Breast epithelium (tissue), 4 donors: ENCODE results near the gene GAREM2. TPM values are rescaled to one million over a fixed set of nuclear protein-coding genes. Genes with fewer than 3 reads are reported as not detected.
A peak's percentile ranks its signal among the peaks of the same experiment; 100 is the strongest.
"Not testable (repeated sequence)": the region's sequence is repeated elsewhere in the genome, so short reads cannot be mapped to it uniquely, and the experiment has no call there.

Source experiments
- DNase-seq, 2 donors: peaks; one replicate each; pipeline ENCODE4 v3.0.0-alpha.2; 2019; ENCODE audit warnings: low spot score in 2 of 2
- H3K27ac ChIP-seq, 2 donors: fragments of 200-600 bp; sonication (generic) in 1 of 2; one replicate each; pipeline ENCODE4 v1.5.1; 2016 to 2019; ENCODE audit warnings: mild to moderate bottlenecking in 1 of 2
- H3K27me3 ChIP-seq, 2 donors: fragments of 200-600 bp; sonication (generic) in 1 of 2; one replicate each; pipeline versions ENCODE4 v1.5.1 to v1.6.0; 2017 to 2019; ENCODE audit warnings: control low read depth in 1 of 2, mild to moderate bottlenecking in 1 of 2
- H3K36me3 ChIP-seq: fragments of 200-600 bp; one replicate; pipeline ENCODE4 v1.5.1; 2019
- H3K4me1 ChIP-seq, 2 donors: fragments of 200-600 bp; sonication (generic); one replicate each; pipeline ENCODE4 v1.5.1; 2016 to 2019; ENCODE audit warnings: control low read depth in 1 of 2
- H3K4me3 ChIP-seq, 3 donors: fragments of 200-600 bp; sonication (generic); 1 replicate in 2 of 3; 2 replicates in 1 of 3; pipeline ENCODE4 v1.5.1; 2016 to 2019; ENCODE audit warnings: mild to moderate bottlenecking in 3 of 3, moderate library complexity in 2 of 3
- H3K9me3 ChIP-seq, 2 donors: fragments of 200-600 bp; sonication (generic) in 1 of 2; one replicate each; pipeline ENCODE4 v1.5.1; 2016 to 2019; ENCODE audit warnings: control low read depth in 1 of 2
- POLR2A ChIP-seq: fragments of 450-650 bp; IDR thresholded peaks from one replicate; pipeline ENCODE4 v1.6.1; 2016; ENCODE audit warnings: antibody characterized with exemption, mild to moderate bottlenecking, moderate library complexity
- POLR2AphosphoS5 ChIP-seq, 3 donors: sonication (generic); formaldehyde crosslinking; IDR thresholded peaks; one replicate each; pipeline ENCODE4 v1.6.1; 2017; ENCODE audit warnings: antibody characterized with exemption in 3 of 3
- intact Hi-C: fragments of 100-400 bp; cut with DNase I; formaldehyde crosslinking; loops from one replicate; pipeline ENCODE4 v1.15.1; 2023; ENCODE audit warnings: low total_unique reads
- total RNA-seq, 3 donors: library from RNA; depleted of rRNA; stranded (reverse); fragments of >200 nt; gene quantifications; one replicate each; pipeline ENCODE4 v1.1.0, GENCODE V29; 2016
- TF ChIP-seq, protein P1 (sequence below), 3 donors: fragments of 450-650 bp; IDR thresholded peaks; one replicate each; pipeline ENCODE4 v1.5.1; 2016 to 2017; ENCODE audit warnings: antibody characterized with exemption in 3 of 3, mild to moderate bottlenecking in 3 of 3, moderate library complexity in 3 of 3

Gene GAREM2
- total RNA-seq, 3 donors from 2014 or later, result 1.2 to 2.0 (median 1.4) TPM

- Histone ChIP-seq H3K4me3 (no peak overlapping the region), H3K4me1 (no peaks in the 10 kb centered on the region), H3K27me3 (no peaks in the 10 kb centered on the region), H3K36me3 (no peaks in the 10 kb centered on the region), H3K9me3 (no peaks in the 10 kb centered on the region), H3K27ac (no peak overlapping the region)
- TF ChIP-seq, protein P1, sequence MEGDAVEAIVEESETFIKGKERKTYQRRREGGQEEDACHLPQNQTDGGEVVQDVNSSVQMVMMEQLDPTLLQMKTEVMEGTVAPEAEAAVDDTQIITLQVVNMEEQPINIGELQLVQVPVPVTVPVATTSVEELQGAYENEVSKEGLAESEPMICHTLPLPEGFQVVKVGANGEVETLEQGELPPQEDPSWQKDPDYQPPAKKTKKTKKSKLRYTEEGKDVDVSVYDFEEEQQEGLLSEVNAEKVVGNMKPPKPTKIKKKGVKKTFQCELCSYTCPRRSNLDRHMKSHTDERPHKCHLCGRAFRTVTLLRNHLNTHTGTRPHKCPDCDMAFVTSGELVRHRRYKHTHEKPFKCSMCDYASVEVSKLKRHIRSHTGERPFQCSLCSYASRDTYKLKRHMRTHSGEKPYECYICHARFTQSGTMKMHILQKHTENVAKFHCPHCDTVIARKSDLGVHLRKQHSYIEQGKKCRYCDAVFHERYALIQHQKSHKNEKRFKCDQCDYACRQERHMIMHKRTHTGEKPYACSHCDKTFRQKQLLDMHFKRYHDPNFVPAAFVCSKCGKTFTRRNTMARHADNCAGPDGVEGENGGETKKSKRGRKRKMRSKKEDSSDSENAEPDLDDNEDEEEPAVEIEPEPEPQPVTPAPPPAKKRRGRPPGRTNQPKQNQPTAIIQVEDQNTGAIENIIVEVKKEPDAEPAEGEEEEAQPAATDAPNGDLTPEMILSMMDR (IDR thresholded peaks at IDR 0.05), result no peak
- TF ChIP-seq POLR2A (no peak), POLR2AphosphoS5 (IDR thresholded peaks at IDR 0.05) (no peak)
- intact Hi-C loops, result no loop called here
- no peak for DNase-seq
Observed at GRCh38 chr2:26162963-26163362, 9.9 kb upstream of the GAREM2 start.

DNA sequence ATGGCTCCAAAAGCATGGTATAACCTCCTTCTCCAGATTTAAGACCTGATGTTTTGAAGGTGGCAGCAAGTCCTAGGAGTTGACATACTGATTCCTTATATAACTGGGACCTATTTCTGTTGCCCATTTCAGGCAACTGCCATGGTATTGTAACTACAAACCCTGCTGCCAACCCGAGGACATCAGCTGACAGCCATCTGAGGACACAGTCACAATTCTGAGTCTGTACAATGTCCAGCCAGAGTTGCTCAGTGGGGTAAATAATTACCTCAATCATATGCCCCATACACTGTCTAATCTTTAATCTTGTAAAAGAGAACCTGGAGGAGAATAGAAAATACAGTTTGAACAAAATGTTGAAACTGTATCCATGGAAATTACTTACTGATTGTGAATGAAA is 8.7 kb upstream of the GAREM2 start:
- Histone ChIP-seq H3K4me3 (no peak overlapping the region), H3K27me3 (no peaks in the 10 kb centered on the region), H3K9me3 (no peaks in the 10 kb centered on the region), H3K36me3 (no peaks in the 10 kb centered on the region), H3K4me1 (no peaks in the 10 kb centered on the region), H3K27ac (no peak overlapping the region)
- no peak for DNase-seq
- no peak for TF ChIP-seq POLR2AphosphoS5 (IDR thresholded peaks at IDR 0.05)
- no peak for TF ChIP-seq POLR2A
- TF ChIP-seq, protein P1 (IDR thresholded peaks at IDR 0.05), result no peak
- intact Hi-C loops, result no loop called here

GRCh38 chr2:26164641-26165211 is 8.2 kb upstream of the GAREM2 start:
- peak in 1 of 2 donors; percentile 7 for DNase-seq
- TF ChIP-seq POLR2AphosphoS5 (IDR thresholded peaks at IDR 0.05) (no peak), POLR2A (no peak)
- TF ChIP-seq, protein P1 (IDR thresholded peaks at IDR 0.05), result no peak
- intact Hi-C loops, result no loop called here

GRCh38 chr2:26165403-26165802 is 7.5 kb upstream of the GAREM2 start:
- Histone ChIP-seq H3K27me3 (no peaks in the 10 kb centered on the region), H3K4me3 (no peak overlapping the region), H3K9me3 (no peaks in the 10 kb centered on the region), H3K4me1 (no peaks in the 10 kb centered on the region), H3K27ac (no peak overlapping the region), H3K36me3 (no peaks in the 10 kb centered on the region)
- no peak for DNase-seq
- no peak for TF ChIP-seq POLR2AphosphoS5 (IDR thresholded peaks at IDR 0.05)
- TF ChIP-seq, protein P1 (IDR thresholded peaks at IDR 0.05), result no peak
- TF ChIP-seq POLR2A, result no peak
- intact Hi-C loops, result no loop called here

More at GRCh38 chr2:26164641-26165211, 8.2 kb upstream of the GAREM2 start:
- no peak overlapping the region for H3K27ac ChIP-seq
- no peaks in the 10 kb centered on the region for H3K27me3 ChIP-seq
- no peaks in the 10 kb centered on the region for H3K4me1 ChIP-seq
- no peaks in the 10 kb centered on the region for H3K9me3 ChIP-seq
- H3K36me3 ChIP-seq, result no peaks in the 10 kb centered on the region
- no peak overlapping the region for H3K4me3 ChIP-seq

DNA sequence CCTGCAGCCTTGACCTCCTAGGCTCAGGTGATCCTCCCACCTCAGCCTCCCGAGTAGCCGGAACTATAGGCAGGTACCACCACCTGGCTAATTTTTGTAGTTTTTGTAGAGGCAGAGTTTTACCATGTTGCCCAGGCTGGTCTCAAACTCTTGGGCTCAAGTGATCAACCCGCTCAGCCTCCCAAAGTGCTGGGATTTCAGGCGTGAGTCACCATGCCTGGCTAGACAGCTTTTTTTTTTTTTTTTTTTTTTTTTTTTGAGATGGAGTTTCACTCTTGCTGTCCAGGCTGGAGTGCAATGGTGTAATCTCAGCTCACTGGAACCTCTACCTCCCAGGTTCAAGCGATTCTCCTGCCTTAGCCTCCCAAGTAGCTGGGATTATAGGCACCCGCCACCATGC is 6.3 kb upstream of the GAREM2 start:
- H3K36me3 ChIP-seq, intact Hi-C loops: not testable (repeated sequence)
- peak in 1 of 2 donors; percentile 0 for DNase-seq

DNA sequence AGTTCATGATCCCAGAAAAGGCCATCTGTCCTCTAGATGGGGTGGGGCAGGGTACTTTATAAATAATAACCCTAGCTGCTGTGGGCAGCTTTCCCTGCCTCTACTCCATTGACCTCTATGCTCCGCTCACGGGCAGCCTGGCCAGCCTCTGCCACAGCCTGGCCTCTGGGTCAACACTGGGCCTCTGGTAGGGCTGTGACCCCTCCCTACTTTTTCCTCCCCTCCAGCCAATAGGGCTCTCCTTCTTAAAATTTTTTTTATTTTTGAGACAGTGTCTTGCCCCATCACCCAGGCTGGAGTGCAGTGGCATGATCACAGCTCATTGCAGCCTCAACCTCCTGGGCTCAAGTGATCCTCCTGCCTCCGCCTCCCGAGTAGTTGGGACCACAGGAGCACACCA is 4.1 kb upstream of the GAREM2 start:
- TF ChIP-seq POLR2AphosphoS5 (IDR thresholded peaks at IDR 0.05) (no peak), POLR2A (no peak)
- TF ChIP-seq, protein P1 (IDR thresholded peaks at IDR 0.05), result no peak
- peaks cover 0 to 6% of the 10 kb centered on the region in 2 donors for H3K4me1 ChIP-seq
- no peaks in the 10 kb centered on the region for H3K36me3 ChIP-seq
- no peak for DNase-seq
- no peaks in the 10 kb centered on the region for H3K9me3 ChIP-seq
- no peak overlapping the region for H3K27ac ChIP-seq
- peaks cover 6 to 7% of the 10 kb centered on the region in 2 donors for H3K27me3 ChIP-seq
- intact Hi-C loops, result no loop called here
- no peak overlapping the region for H3K4me3 ChIP-seq

More for the DNA sequence above, 6.3 kb upstream of the GAREM2 start:
- not testable (repeated sequence) for H3K27me3 ChIP-seq, H3K9me3 ChIP-seq, H3K4me3 ChIP-seq, H3K4me1 ChIP-seq, H3K27ac ChIP-seq
